ENCODE results near the gene DNAAF1. TPM values are rescaled to one million over a fixed set of nuclear protein-coding genes. Genes with fewer than 3 reads are reported as not detected.

Gene DNAAF1
- total RNA-seq, 1 donor, result 0.36 TPM

GRCh38 chr16:84137769-84138357, 7.2 kb upstream of the DNAAF1 start:
- peaks cover 26% of the 10 kb centered on the region for H4K20me1 ChIP-seq (ENCODE audit: insufficient read depth, low read length)
- no peak overlapping the region for H3K27ac ChIP-seq (ENCODE audit: low read depth, low read length)
- H3K4me2 ChIP-seq (ENCODE audit: insufficient read depth, low read length), result no peak overlapping the region

DNA sequence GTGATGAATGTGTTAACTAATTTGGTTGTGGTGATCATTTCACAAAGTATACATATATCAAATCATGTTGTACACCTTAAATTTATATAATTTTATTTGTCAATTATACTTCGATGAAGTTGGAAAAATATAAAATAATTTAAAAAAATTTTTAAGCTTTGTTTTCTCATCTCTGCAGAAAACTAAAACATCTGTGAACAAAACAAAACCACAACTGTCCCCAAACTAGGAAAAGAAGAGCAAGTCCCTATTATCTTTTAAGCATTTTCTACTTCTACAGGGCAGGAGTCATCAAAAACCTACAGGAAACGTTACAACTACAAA, 6.6 kb upstream of the DNAAF1 start:
- Histone ChIP-seq H3K27me3 (ENCODE audit: insufficient read depth, low read length) (no peaks in the 10 kb centered on the region), H3K27ac (ENCODE audit: low read depth, low read length) (no peak overlapping the region), H3K4me2 (ENCODE audit: insufficient read depth, low read length) (no peak overlapping the region), H3K79me2 (ENCODE audit: insufficient read depth, low read length) (peaks cover 78% of the 10 kb centered on the region), H2AFZ (ENCODE audit: low read length) (no peak overlapping the region), H3K9me3 (ENCODE audit: low read depth, low read length) (no peaks in the 10 kb centered on the region), H3K36me3 (ENCODE audit: insufficient read depth, low read length) (no peaks in the 10 kb centered on the region), H4K20me1 (ENCODE audit: insufficient read depth, low read length) (peaks cover 26% of the 10 kb centered on the region), H3K4me1 (ENCODE audit: insufficient read depth, low read length) (peaks cover 12% of the 10 kb centered on the region), H3K4me3 (ENCODE audit: insufficient read depth, low read length) (no peak overlapping the region)
- TF ChIP-seq, protein P1, sequence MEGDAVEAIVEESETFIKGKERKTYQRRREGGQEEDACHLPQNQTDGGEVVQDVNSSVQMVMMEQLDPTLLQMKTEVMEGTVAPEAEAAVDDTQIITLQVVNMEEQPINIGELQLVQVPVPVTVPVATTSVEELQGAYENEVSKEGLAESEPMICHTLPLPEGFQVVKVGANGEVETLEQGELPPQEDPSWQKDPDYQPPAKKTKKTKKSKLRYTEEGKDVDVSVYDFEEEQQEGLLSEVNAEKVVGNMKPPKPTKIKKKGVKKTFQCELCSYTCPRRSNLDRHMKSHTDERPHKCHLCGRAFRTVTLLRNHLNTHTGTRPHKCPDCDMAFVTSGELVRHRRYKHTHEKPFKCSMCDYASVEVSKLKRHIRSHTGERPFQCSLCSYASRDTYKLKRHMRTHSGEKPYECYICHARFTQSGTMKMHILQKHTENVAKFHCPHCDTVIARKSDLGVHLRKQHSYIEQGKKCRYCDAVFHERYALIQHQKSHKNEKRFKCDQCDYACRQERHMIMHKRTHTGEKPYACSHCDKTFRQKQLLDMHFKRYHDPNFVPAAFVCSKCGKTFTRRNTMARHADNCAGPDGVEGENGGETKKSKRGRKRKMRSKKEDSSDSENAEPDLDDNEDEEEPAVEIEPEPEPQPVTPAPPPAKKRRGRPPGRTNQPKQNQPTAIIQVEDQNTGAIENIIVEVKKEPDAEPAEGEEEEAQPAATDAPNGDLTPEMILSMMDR (IDR thresholded peaks at IDR 0.05; ENCODE audit: extremely low read depth, low read depth, low read length), result no peak
- DNase-seq (ENCODE audit: insufficient read length, low spot score, missing footprints), result no peak

More at GRCh38 chr16:84137769-84138357, 7.2 kb upstream of the DNAAF1 start:
- H3K4me1 ChIP-seq (ENCODE audit: insufficient read depth, low read length), result peaks cover 12% of the 10 kb centered on the region
- no peaks in the 10 kb centered on the region for H3K36me3 ChIP-seq (ENCODE audit: insufficient read depth, low read length)
- no peak overlapping the region for H2AFZ ChIP-seq (ENCODE audit: low read length)
- H3K79me2 ChIP-seq (ENCODE audit: insufficient read depth, low read length), result peaks cover 72% of the 10 kb centered on the region
- H3K27me3 ChIP-seq (ENCODE audit: insufficient read depth, low read length), result no peaks in the 10 kb centered on the region
- H3K9me3 ChIP-seq (ENCODE audit: low read depth, low read length), result no peaks in the 10 kb centered on the region
- TF ChIP-seq, protein P1 (IDR thresholded peaks at IDR 0.05; ENCODE audit: extremely low read depth, low read depth, low read length), result no peak
- H3K4me3 ChIP-seq (ENCODE audit: insufficient read depth, low read length), result no peak overlapping the region
- no peak for DNase-seq (ENCODE audit: insufficient read length, low spot score, missing footprints)

- Histone ChIP-seq H3K36me3 (ENCODE audit: insufficient read depth, low read length) (no peaks in the 10 kb centered on the region), H2AFZ (ENCODE audit: low read length) (no peak overlapping the region), H3K4me2 (ENCODE audit: insufficient read depth, low read length) (no peak overlapping the region), H3K79me2 (ENCODE audit: insufficient read depth, low read length) (peaks cover 81% of the 10 kb centered on the region), H3K27ac (ENCODE audit: low read depth, low read length) (no peak overlapping the region), H3K27me3 (ENCODE audit: insufficient read depth, low read length) (no peaks in the 10 kb centered on the region), H3K4me1 (ENCODE audit: insufficient read depth, low read length) (peaks cover 12% of the 10 kb centered on the region), H4K20me1 (ENCODE audit: insufficient read depth, low read length) (peaks cover 26% of the 10 kb centered on the region), H3K9me3 (ENCODE audit: low read depth, low read length) (no peaks in the 10 kb centered on the region), H3K4me3 (ENCODE audit: insufficient read depth, low read length) (no peak overlapping the region)
- TF ChIP-seq, protein P1 (IDR thresholded peaks at IDR 0.05; ENCODE audit: extremely low read depth, low read depth, low read length), result no peak
- no peak for DNase-seq (ENCODE audit: insufficient read length, low spot score, missing footprints)
These were observed 6.1 kb upstream of the DNAAF1 start for GRCh38 chr16:84138824-84139627.

- H3K4me2 ChIP-seq (ENCODE audit: insufficient read depth, low read length), result no peak overlapping the region
- H3K27ac ChIP-seq (ENCODE audit: low read depth, low read length), result no peak overlapping the region
- peaks cover 83% of the 10 kb centered on the region for H3K79me2 ChIP-seq (ENCODE audit: insufficient read depth, low read length)
These were observed 5.4 kb upstream of the DNAAF1 start for GRCh38 chr16:84139628-84140258.

More at GRCh38 chr16:84139628-84140258, 5.4 kb upstream of the DNAAF1 start:
- H4K20me1 ChIP-seq (ENCODE audit: insufficient read depth, low read length), result peaks cover 30% of the 10 kb centered on the region
- H3K9me3 ChIP-seq (ENCODE audit: low read depth, low read length), result no peaks in the 10 kb centered on the region
- DNase-seq (ENCODE audit: insufficient read length, low spot score, missing footprints), result no peak
- H3K4me1 ChIP-seq (ENCODE audit: insufficient read depth, low read length), result peaks cover 12% of the 10 kb centered on the region
- no peaks in the 10 kb centered on the region for H3K36me3 ChIP-seq (ENCODE audit: insufficient read depth, low read length)
- no peak overlapping the region for H3K4me3 ChIP-seq (ENCODE audit: insufficient read depth, low read length)
- TF ChIP-seq, protein P1 (IDR thresholded peaks at IDR 0.05; ENCODE audit: extremely low read depth, low read depth, low read length), result no peak
- H3K27me3 ChIP-seq (ENCODE audit: insufficient read depth, low read length), result no peaks in the 10 kb centered on the region
- no peak overlapping the region for H2AFZ ChIP-seq (ENCODE audit: low read length)
